BJ (cell line): ENCODE measurements around the gene UCK1. TPM values are rescaled to one million over a fixed set of nuclear protein-coding genes. Genes with fewer than 3 reads are reported as not detected.

Experiments
- CTCF ChIA-PET: fragments of 350-600 bp; formaldehyde crosslinking; extraction: SDS; loops from one replicate; lab custom pipeline; 2021; ENCODE audit warnings: antibody characterized with exemption, inconsistent platforms; lab: Yijun Ruan, JAX
- POLR2A ChIA-PET: fragments of 300-600 bp; sonication (Branson Sonifier 250); formaldehyde crosslinking; extraction: SDS; loops from one replicate; lab custom pipeline; 2021; ENCODE audit warnings: antibody characterized with exemption; lab: Charles Lee
- DNase-seq: peaks from one replicate; pipeline ENCODE4 v3.0.0-alpha.2; 2011; ENCODE audit warnings: low read depth
- H3K27me3 ChIP-seq: 2 replicates; pipeline ENCODE4 v1.6.0; 2011; ENCODE audit warnings: low read length; ENCODE audit not compliant: control insufficient read depth, insufficient read depth
- H3K36me3 ChIP-seq: 2 replicates; pipeline ENCODE4 v1.5.1; 2011; ENCODE audit warnings: low read length; ENCODE audit not compliant: control insufficient read depth, insufficient read depth
- H3K4me3 ChIP-seq: 2 replicates; pipeline ENCODE4 v1.5.1; 2011; ENCODE audit warnings: low read depth, mild to moderate bottlenecking, control low read depth, low read length
- CTCF ChIP-seq: IDR thresholded peaks from 2 replicates; pipeline ENCODE4 v1.5.1; 2011; ENCODE audit warnings: low read depth, mild to moderate bottlenecking, control low read depth, inconsistent platforms, low read length, moderate library complexity; ENCODE audit not compliant: insufficient read depth
- polyA plus RNA-seq: library from polyadenylated mRNA; depleted of rRNA; stranded (reverse); fragments of >200 nt; gene quantifications from 2 replicates; pipeline ENCODE4 v1.2.3, GENCODE V29; 2011

Gene UCK1
- polyA plus RNA-seq, 1 experiment = 24.9 TPM

- H3K4me3 ChIP-seq = no peak overlapping the region
- TF ChIP-seq CTCF = no peak
- ChIA-PET POLR2A (no interaction called here), CTCF (interaction anchor here (1.0 kb wide), 1 partner anchor 8 kb away, joined by 3 read pairs; no protein-coding TSS in a partner anchor)
- DNase-seq = no peak
- peaks cover 69% of the 10 kb centered on the region for H3K36me3 ChIP-seq
- H3K27me3 ChIP-seq = no peaks in the 10 kb centered on the region
Measured at GRCh38 chr9:131484560-131485185, 46.4 kb downstream of the UCK1 start.

GRCh38 chr9:131484051-131484445 is 47.0 kb downstream of the UCK1 start:
- Histone ChIP-seq H3K36me3 (peaks cover 69% of the 10 kb centered on the region), H3K4me3 (no peak overlapping the region), H3K27me3 (no peaks in the 10 kb centered on the region)
- ChIA-PET POLR2A (no interaction called here), CTCF (no interaction called here)
- TF ChIP-seq CTCF = no peak
- DNase-seq = no peak

GRCh38 chr9:131483319-131484050 is 47.6 kb downstream of the UCK1 start:
- Histone ChIP-seq H3K27me3 (no peaks in the 10 kb centered on the region), H3K36me3 (peaks cover 70% of the 10 kb centered on the region), H3K4me3 (no peak overlapping the region)
- CTCF ChIA-PET = no interaction called here
- no peak for TF ChIP-seq CTCF
- POLR2A ChIA-PET = no interaction called here
- DNase-seq = no peak

- DNase-seq = no peak
- H3K27me3 ChIP-seq = no peaks in the 10 kb centered on the region
- TF ChIP-seq CTCF = no peak
- ChIA-PET POLR2A (no interaction called here), CTCF (interaction anchor here (0.9 kb wide), 1 partner anchor 132 kb away, joined by 4 read pairs; no protein-coding TSS in a partner anchor)
- peaks cover 71% of the 10 kb centered on the region for H3K36me3 ChIP-seq
- H3K4me3 ChIP-seq = no peak overlapping the region
Measured at GRCh38 chr9:131482343-131483006, 48.6 kb downstream of the UCK1 start.
